Measurements from ENCODE around the gene SNX3. TPM values are rescaled to one million over a fixed set of nuclear protein-coding genes. Genes with fewer than 3 reads are reported as not detected.

SNX3 gene
- total and polyA plus RNA-seq, 10 donors: 132 to 236 (median 170) TPM

GRCh38 chr6:108167449-108168089 is 93.3 kb downstream of the SNX3 start:
- peaks cover 37 to 100% (median 100%) of the 10 kb centered on the region in 7 donors for H3K27me3 ChIP-seq (replicated peaks in 1 of 7)
- 10 to 25% (median 15%) methylated on average over 32 to 35 of the region's 35 CpGs for WGBS, 5 donors

GRCh38 chr6:108166664-108167448 is 94.0 kb downstream of the SNX3 start:
- peaks cover 37 to 100% (median 100%) of the 10 kb centered on the region in 7 donors for H3K27me3 ChIP-seq (replicated peaks in 1 of 7)
- no peaks in the 10 kb centered on the region for H3K9me3 ChIP-seq
- no peak overlapping the region for H3K27ac ChIP-seq
- H3K4me1 ChIP-seq: peaks cover 46 to 79% (median 68%) of the 10 kb centered on the region in 6 donors
- no peaks in the 10 kb centered on the region for H3K36me3 ChIP-seq
- intact Hi-C loops (cut with DNase I; ENCODE audit: low total_unique reads): no loop called here
- WGBS, 5 donors: 5 to 10% (median 8%) methylated on average over 23 to 58 of the region's 58 CpGs
- DNase-seq: no peak
- peak overlapping the region in 3 of 8 donors; percentile 35 to 63 (median 44) for H3K4me3 ChIP-seq
- TF ChIP-seq CTCF (IDR thresholded peaks at IDR 0.05 in 8 of 11, conservative IDR thresholded peaks at IDR 0.05 in 3 of 11) (no peak), POLR2AphosphoS5 (IDR thresholded peaks at IDR 0.05) (no peak), POLR2A (IDR thresholded peaks at IDR 0.05) (no peak)

More at GRCh38 chr6:108167449-108168089, 93.3 kb downstream of the SNX3 start:
- DNase-seq: no peak
- Histone ChIP-seq H3K27ac (no peak overlapping the region), H3K4me3 (peak overlapping the region in 6 of 8 donors; percentile 28 to 63 (median 36)), H3K9me3 (no peaks in the 10 kb centered on the region), H3K4me1 (peaks cover 46 to 79% (median 68%) of the 10 kb centered on the region in 6 donors), H3K36me3 (no peaks in the 10 kb centered on the region)
- intact Hi-C loops (cut with DNase I; ENCODE audit: low total_unique reads): no loop called here
- no peak for TF ChIP-seq POLR2A (IDR thresholded peaks at IDR 0.05)
- no peak for TF ChIP-seq POLR2AphosphoS5 (IDR thresholded peaks at IDR 0.05)

DNA sequence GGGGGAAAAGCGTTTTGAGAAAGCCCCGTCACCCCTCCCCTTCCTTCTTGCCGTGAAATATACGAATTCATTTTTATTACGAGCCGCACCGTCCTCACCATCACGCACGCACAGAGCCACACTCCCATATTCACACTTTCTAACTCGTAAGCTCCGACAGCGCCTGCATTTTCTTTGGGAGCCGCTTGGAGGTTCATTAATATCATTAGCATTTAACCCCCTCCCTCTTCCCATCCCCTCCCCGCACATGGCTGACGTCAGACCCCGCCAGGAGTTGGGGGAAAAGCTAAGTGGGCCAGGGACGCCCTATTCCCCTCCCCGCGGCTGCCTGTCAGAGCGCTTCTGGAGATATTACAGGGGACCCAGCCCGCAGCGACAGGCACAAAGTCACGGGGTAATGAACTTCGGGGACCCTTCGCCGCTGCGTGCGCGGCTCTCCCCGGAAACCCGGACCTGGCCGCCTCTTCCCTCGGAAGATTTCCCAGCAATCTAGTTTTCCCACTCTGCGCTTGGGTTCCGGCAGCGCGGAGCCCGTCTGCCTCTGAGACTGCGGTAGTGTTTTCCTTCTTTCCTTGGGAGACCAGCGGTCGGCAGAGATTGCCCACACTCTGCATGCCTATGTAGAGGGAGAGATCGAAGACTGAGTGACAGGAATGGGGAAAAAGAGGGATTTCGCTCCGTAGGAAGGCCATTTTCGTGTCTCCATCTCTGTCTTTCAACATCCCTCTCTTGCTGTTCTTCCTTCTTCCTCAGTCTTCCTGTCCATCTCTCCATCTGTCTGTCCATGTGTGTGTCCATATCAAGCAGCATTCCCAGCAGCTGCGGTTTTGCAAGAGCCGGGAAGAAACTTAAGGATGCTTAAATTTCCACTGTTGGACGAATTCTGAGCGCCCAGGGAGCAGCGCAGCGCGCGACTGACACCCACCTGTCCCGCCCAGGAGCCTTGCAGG is 94.9 kb downstream of the SNX3 start, which contains the start of gene NR2E1:
TSS of gene NR2E1 (plus strand) at position 309 of the 950 bp plus-strand sequence. CDS start 744 bp downstream, outside the sequence.
- H3K27me3 ChIP-seq (replicated peaks in 1 of 7): peaks cover 37 to 100% (median 100%) of the 10 kb centered on the region in 7 donors
- no peak within 1 kb of the TSS for H3K27ac ChIP-seq
- WGBS, 5 donors: 5 to 7% (median 5%) methylated on average over 42 to 54 of the region's 54 CpGs
- peak within 1 kb of the TSS in 3 of 8 donors; percentile 8 to 63 (median 16) for H3K4me3 ChIP-seq
- no peaks in the 10 kb centered on the region for H3K36me3 ChIP-seq
- H3K9me3 ChIP-seq: no peaks in the 10 kb centered on the region
- TF ChIP-seq POLR2A (IDR thresholded peaks at IDR 0.05) (no peak), POLR2AphosphoS5 (IDR thresholded peaks at IDR 0.05) (no peak), CTCF (IDR thresholded peaks at IDR 0.05 in 8 of 11, conservative IDR thresholded peaks at IDR 0.05 in 3 of 11) (no peak)
- intact Hi-C loops (cut with DNase I; ENCODE audit: low total_unique reads): no loop called here
- peaks cover 46 to 76% (median 67%) of the 10 kb centered on the region in 6 donors for H3K4me1 ChIP-seq
- DNase-seq: no peak
